ENCODE data around the gene PLOD1. TPM values are rescaled to one million over a fixed set of nuclear protein-coding genes. Genes with fewer than 3 reads are reported as not detected.

Gene PLOD1
- total RNA-seq, 4 donors from 2014 or later, result 28.8 to 56.3 (median 41.2) TPM

DNA sequence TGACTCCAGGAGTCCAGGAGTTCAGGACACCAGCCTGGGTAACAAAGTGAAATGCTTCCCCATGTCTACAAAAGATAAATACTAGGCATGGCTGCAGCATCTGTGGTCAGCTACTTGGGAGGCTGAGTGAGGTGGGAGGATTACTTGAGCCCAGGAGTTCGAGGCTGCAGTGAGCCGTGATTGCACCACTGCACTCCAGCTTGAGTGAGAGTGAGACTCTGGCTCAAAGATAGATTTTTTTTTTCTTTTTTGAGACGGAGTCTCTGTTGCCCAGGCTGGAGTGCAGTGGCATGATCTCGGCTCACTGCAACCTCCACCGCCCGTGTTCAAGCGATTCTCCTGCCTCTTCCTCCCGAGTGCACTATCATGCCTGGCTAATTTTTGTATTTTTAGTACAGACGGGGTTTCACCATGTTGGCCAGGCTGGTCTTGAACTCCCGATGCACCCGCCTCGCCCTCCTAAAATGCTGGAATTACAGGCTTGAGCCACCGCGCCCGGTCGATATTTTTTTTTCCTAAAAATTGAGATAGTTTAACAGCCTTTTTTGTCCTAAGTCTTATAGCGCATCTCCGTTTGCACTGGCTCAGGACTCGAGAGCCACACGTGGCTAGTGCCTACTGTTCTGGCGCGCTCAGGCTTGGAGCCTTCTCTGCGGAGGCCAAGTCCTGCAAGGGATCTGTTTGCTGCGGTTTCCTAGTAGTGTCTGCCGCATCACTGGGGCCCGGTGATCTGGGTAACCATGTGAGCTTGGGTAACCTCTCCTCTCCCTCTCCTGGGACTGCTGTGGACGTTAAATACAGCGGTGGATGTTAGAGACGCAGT is 44.7 kb downstream of the PLOD1 start:
- peaks cover 0 to 8% (median 3%) of the 10 kb centered on the region in 4 donors for H3K36me3 ChIP-seq
- no peak for DNase-seq
- H3K27me3 ChIP-seq, result no peaks in the 10 kb centered on the region
- no peak for TF ChIP-seq EP300 (IDR thresholded peaks at IDR 0.05; ENCODE audit: low read depth)
- TF ChIP-seq POLR2A (IDR thresholded peaks at IDR 0.05), result peak; percentile 3
- TF ChIP-seq, protein P1, sequence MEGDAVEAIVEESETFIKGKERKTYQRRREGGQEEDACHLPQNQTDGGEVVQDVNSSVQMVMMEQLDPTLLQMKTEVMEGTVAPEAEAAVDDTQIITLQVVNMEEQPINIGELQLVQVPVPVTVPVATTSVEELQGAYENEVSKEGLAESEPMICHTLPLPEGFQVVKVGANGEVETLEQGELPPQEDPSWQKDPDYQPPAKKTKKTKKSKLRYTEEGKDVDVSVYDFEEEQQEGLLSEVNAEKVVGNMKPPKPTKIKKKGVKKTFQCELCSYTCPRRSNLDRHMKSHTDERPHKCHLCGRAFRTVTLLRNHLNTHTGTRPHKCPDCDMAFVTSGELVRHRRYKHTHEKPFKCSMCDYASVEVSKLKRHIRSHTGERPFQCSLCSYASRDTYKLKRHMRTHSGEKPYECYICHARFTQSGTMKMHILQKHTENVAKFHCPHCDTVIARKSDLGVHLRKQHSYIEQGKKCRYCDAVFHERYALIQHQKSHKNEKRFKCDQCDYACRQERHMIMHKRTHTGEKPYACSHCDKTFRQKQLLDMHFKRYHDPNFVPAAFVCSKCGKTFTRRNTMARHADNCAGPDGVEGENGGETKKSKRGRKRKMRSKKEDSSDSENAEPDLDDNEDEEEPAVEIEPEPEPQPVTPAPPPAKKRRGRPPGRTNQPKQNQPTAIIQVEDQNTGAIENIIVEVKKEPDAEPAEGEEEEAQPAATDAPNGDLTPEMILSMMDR (IDR thresholded peaks at IDR 0.05), result no peak
- no peak for TF ChIP-seq POLR2AphosphoS5 (IDR thresholded peaks at IDR 0.05)
- H3K4me1 ChIP-seq, result peaks cover 22 to 46% (median 37%) of the 10 kb centered on the region in 4 donors
- 65 to 84% methylated on average over 13 to 29 of the region's 29 CpGs for WGBS, 2 donors (ENCODE audit: low coverage in 1 of 2)
- in situ Hi-C loops (cut with MboI; ENCODE audit: low pct_ligation_motif_present in 1 of 4, low pct_unique_long_range_greater_than_20kb in 1 of 4, low sequenced_read_pairs in 3 of 4) (no loop called here), intact Hi-C loops (cut with DNase I; ENCODE audit: low total_unique reads) (no loop called here)
- H3K27ac ChIP-seq, result peak overlapping the region; percentile 96 to 97 (median 96)
- peak overlapping the region in 3 of 4 donors; percentile 73 to 95 (median 94) for H3K4me3 ChIP-seq
- H3K9me3 ChIP-seq, result no peaks in the 10 kb centered on the region

DNA sequence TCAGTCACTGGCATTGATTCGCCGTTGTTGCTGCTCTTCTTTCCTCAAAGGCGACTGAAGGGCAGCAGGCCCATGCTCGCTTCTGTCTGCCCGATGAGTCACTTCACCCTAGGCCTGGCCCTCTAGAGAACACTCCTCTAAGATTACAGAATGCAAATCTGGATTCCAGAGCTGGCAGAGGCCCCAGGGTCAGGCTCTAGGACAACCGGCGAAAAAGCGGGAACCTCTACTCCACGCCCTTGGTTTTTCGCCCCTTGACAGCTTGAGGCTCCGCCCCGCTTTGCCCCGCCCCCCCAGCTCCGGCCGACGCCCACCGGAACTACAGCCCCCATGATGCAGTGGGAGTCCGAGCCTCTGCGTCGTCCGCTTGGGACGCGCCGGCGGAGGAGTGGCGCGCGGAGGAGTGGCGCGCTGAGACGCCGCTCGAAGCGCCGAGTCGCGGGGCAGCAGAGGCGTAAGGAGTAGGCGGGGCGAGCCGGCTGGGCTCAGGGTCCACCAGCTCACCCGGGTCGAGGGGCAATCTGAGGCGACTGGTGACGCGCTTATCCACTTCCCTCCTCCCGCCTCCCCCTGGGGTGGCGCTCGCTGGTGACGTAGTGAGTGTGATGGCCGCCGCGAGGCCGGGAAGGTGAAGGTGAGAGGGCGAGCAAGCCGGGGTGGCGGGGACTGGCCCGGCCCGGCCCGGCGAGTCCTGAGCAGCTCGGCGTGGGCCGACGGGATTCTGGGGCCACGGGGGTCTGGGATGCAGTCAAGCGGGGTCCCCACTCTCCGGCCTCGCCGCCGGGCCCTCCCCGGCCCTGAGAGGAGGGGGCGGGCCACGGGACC is 45.5 kb downstream of the PLOD1 start, which contains the start of gene MFN2:
Gene MFN2, plus strand, starts transcription at position 594 of the 825 bp plus-strand sequence. CDS start 8,725 bp downstream, outside the sequence.
- peak; percentile 98 for DNase-seq
- TF ChIP-seq EP300 (IDR thresholded peaks at IDR 0.05; ENCODE audit: low read depth), result peak; percentile 18
- TF ChIP-seq, protein P1 (IDR thresholded peaks at IDR 0.05), result no peak
- peak; percentile 84 to 93 (median 90) for TF ChIP-seq POLR2AphosphoS5 (IDR thresholded peaks at IDR 0.05)
- TF ChIP-seq POLR2A (IDR thresholded peaks at IDR 0.05), result peak; percentile 83
- 1% methylated on average over 45 of the region's 74 CpGs; no CpG with 5 or more reads in 1 of the 2 donors for WGBS, 2 donors (ENCODE audit: low coverage in 1 of 2)
- peak within 1 kb of the TSS; percentile 96 to 97 (median 96) for H3K27ac ChIP-seq
- H3K36me3 ChIP-seq, result peaks cover 0 to 8% (median 2%) of the 10 kb centered on the region in 4 donors
- H3K27me3 ChIP-seq, result no peaks in the 10 kb centered on the region
- H3K4me3 ChIP-seq, result peak within 1 kb of the TSS; percentile 73 to 95 (median 94)
- H3K9me3 ChIP-seq, result no peaks in the 10 kb centered on the region
- in situ Hi-C loops (cut with MboI; ENCODE audit: low pct_ligation_motif_present in 1 of 4, low pct_unique_long_range_greater_than_20kb in 1 of 4, low sequenced_read_pairs in 3 of 4), result no loop called here
- intact Hi-C loops (cut with DNase I; ENCODE audit: low total_unique reads), result no loop called here
- H3K4me1 ChIP-seq, result peaks cover 22 to 55% (median 42%) of the 10 kb centered on the region in 4 donors

DNA sequence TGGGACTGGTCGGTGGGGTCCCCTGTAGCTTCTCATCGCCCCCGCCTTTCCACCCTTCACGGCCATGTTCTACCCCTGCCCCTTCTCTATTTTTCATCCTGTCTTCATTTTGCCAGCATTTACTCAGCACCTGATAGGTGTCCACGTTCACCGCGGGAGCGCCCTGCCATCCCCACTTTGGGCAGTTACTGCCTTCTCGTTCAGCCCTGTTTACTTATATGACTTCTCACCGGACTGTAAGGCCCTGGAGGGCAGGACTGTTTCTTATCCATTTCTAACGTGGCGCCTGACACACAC is 46.1 kb downstream of the PLOD1 start:
- H3K4me3 ChIP-seq, result peak overlapping the region; percentile 73 to 95 (median 94)
- H3K27me3 ChIP-seq, result no peaks in the 10 kb centered on the region
- H3K27ac ChIP-seq, result peak overlapping the region; percentile 96 to 97 (median 96)
- WGBS, 2 donors (ENCODE audit: low coverage in 1 of 2), result 0 to 1% methylated on average over 2 to 12 of the region's 12 CpGs
- intact Hi-C loops (cut with DNase I; ENCODE audit: low total_unique reads), result no loop called here
- in situ Hi-C loops (cut with MboI; ENCODE audit: low pct_ligation_motif_present in 1 of 4, low pct_unique_long_range_greater_than_20kb in 1 of 4, low sequenced_read_pairs in 3 of 4), result no loop called here
- H3K4me1 ChIP-seq, result peaks cover 22 to 57% (median 43%) of the 10 kb centered on the region in 4 donors
- no peak for DNase-seq
- H3K9me3 ChIP-seq, result no peaks in the 10 kb centered on the region
- TF ChIP-seq, protein P1 (IDR thresholded peaks at IDR 0.05), result no peak
- peak; percentile 5 for TF ChIP-seq POLR2A (IDR thresholded peaks at IDR 0.05)
- TF ChIP-seq POLR2AphosphoS5 (IDR thresholded peaks at IDR 0.05), result no peak
- peaks cover 0 to 11% (median 2%) of the 10 kb centered on the region in 4 donors for H3K36me3 ChIP-seq

Data from transverse colon (tissue), 4 donors.